Body of pancreas (tissue), 4 donors: ENCODE results near the gene LDLRAD4. TPM values are rescaled to one million over a fixed set of nuclear protein-coding genes. Genes with fewer than 3 reads are reported as not detected.

Source experiments
- ATAC-seq: fragments of 150-250 bp; one replicate; pipeline ENCODE4 v1.9.1; 2016
- DNase-seq, 4 donors: peaks; one replicate each; pipeline ENCODE4 v3.0.0-alpha.2; 2019
- H3K27ac ChIP-seq, 4 donors: fragments of 200-600 bp; sonication (generic); 1 replicate in 3 of 4; 2 replicates in 1 of 4; pipeline versions ENCODE4 v1.5.1 to v1.6.1; 2016 to 2019; ENCODE audit warnings: mild to moderate bottlenecking in 1 of 4, mixed read lengths in 1 of 4, moderate library complexity in 1 of 4
- H3K27me3 ChIP-seq, 2 donors: fragments of 200-600 bp; sonication (generic); one replicate each; pipeline ENCODE4 v1.6.0; 2016; ENCODE audit warnings: mild to moderate bottlenecking in 1 of 2
- H3K36me3 ChIP-seq, 2 donors: fragments of 200-600 bp; sonication (generic); replicated peaks in 1 of 2; 2 replicates each; pipeline ENCODE4 v1.5.1; 2016; ENCODE audit warnings: low read depth in 2 of 2; ENCODE audit not compliant: insufficient read depth in 1 of 2
- H3K4me1 ChIP-seq: fragments of 200-600 bp; sonication (generic); one replicate; pipeline ENCODE4 v1.6.0; 2016
- H3K4me3 ChIP-seq, 2 donors: fragments of 200-600 bp; sonication (generic); 1 replicate in 1 of 2; 2 replicates in 1 of 2; pipeline ENCODE4 v1.5.1; 2016 to 2019
- H3K9me3 ChIP-seq, 3 donors: fragments of 200-600 bp; sonication (generic); 1 replicate in 2 of 3; 2 replicates in 1 of 3; pipeline ENCODE4 v1.5.1; 2016
- POLR2A ChIP-seq, 3 donors: fragments of 450-650 bp; IDR thresholded peaks; one replicate each; pipeline ENCODE4 v1.6.1; 2016; ENCODE audit warnings: antibody characterized with exemption in 3 of 3, mild to moderate bottlenecking in 2 of 3
- WGBS, 2 donors: methylation state at CpG; one replicate each; pipeline ENCODE4 v1.1.5; 2017; 5-methylcytosine and 5-hydroxymethylcytosine counted together
- intact Hi-C: fragments of 100-400 bp; cut with DNase I; formaldehyde crosslinking; loops from one replicate; pipeline ENCODE4 v1.15.1; 2023
- total RNA-seq, 2 donors: library from RNA; depleted of rRNA; stranded (reverse); fragments of >200 nt; gene quantifications; one replicate each; pipeline ENCODE4 v1.1.0, GENCODE V29; 2016
- TF ChIP-seq, protein P1 (sequence below), 7 experiments: fragments of 450-650 bp in 4 of 7; fragments of 200-600 bp in 3 of 7; sonication (generic) in 3 of 7; IDR thresholded peaks; one replicate each; pipeline ENCODE4 v1.5.1; 2016 to 2019; ENCODE audit warnings: antibody characterized with exemption in 7 of 7

Gene LDLRAD4
- total RNA-seq, 2 donors from 2014 or later: 8.6 to 35.9 TPM

DNA sequence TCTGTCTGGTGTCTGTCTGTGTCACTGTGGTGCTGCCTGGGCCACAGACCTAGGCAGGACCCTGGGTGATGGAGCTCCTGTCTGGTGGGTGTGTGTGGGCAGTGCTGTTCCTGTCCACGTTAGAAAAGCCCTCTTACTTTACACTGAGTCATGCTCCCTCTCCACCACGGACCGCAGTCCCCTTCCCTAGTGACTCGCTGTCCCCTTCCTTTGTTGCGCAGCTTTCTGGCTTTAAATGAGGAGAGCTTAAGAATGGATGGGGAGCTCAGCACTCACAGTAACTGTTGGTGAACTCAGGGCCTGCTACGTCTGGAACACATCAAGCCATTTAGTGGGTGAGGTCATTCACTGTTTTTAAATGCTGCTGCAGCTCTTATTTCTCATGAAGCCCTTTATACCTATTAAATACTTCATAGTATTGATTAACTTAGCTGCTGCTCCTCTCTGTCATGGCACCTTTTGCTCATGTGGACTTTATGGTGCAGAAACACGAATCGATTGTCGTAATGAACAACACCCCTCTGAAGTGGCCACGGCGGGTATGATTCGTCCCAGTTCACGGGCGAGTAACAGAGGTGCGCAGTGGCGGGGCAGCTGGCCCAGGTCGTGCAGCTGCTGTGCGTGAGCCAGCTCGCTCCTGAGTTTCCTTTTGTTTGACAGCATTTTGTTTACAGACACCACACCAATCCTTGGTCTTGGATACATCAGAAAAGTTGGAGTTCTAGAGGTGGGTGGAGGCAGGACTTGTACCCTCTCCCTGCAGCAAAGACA lies 100.4 kb downstream of the LDLRAD4 start:
- TF ChIP-seq, protein P1, sequence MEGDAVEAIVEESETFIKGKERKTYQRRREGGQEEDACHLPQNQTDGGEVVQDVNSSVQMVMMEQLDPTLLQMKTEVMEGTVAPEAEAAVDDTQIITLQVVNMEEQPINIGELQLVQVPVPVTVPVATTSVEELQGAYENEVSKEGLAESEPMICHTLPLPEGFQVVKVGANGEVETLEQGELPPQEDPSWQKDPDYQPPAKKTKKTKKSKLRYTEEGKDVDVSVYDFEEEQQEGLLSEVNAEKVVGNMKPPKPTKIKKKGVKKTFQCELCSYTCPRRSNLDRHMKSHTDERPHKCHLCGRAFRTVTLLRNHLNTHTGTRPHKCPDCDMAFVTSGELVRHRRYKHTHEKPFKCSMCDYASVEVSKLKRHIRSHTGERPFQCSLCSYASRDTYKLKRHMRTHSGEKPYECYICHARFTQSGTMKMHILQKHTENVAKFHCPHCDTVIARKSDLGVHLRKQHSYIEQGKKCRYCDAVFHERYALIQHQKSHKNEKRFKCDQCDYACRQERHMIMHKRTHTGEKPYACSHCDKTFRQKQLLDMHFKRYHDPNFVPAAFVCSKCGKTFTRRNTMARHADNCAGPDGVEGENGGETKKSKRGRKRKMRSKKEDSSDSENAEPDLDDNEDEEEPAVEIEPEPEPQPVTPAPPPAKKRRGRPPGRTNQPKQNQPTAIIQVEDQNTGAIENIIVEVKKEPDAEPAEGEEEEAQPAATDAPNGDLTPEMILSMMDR (IDR thresholded peaks at IDR 0.05): no peak
- TF ChIP-seq POLR2A (IDR thresholded peaks at IDR 0.05): no peak
- DNase-seq (no peak), ATAC-seq (no peak)
- H3K27me3 ChIP-seq: no peaks in the 10 kb centered on the region
- 80 to 82% methylated on average over 19 of the region's 19 CpGs for WGBS, 2 donors
- no peak overlapping the region for H3K4me3 ChIP-seq
- no peaks in the 10 kb centered on the region for H3K36me3 ChIP-seq
- intact Hi-C loops: no loop called here
- H3K27ac ChIP-seq: no peak overlapping the region
- no peaks in the 10 kb centered on the region for H3K4me1 ChIP-seq
- H3K9me3 ChIP-seq: peaks cover 0 to 9% (median 0%) of the 10 kb centered on the region in 3 donors

- TF ChIP-seq, protein P1 (IDR thresholded peaks at IDR 0.05): no peak
- no peak for TF ChIP-seq POLR2A (IDR thresholded peaks at IDR 0.05)
- H3K27me3 ChIP-seq: no peaks in the 10 kb centered on the region
Observed at GRCh38 chr18:13319629-13320028, 101.1 kb downstream of the LDLRAD4 start.

DNA sequence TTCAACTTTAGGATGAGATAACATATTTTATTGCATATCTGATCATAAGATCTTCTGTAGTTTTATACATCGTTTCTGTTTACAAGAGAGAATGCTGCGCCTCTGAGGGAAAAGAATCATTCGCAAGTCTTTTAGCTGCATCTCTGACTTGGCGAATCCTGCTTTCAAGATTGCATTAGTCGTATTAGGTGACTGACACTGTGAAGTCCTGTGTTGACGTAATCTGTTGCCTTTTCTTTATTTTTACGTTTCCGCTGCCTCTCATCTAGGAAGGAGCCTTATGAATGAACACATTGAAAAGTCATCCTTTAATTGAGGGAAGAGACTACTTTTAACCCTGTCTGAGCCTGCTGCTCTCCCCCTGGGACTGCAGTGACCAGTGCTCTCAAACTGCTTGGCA lies 101.5 kb downstream of the LDLRAD4 start:
- H3K27me3 ChIP-seq: no peaks in the 10 kb centered on the region
- no peaks in the 10 kb centered on the region for H3K36me3 ChIP-seq
- 78 to 80% methylated on average over 8 of the region's 8 CpGs for WGBS, 2 donors
- intact Hi-C loops: no loop called here
- no peaks in the 10 kb centered on the region for H3K4me1 ChIP-seq
- no peak for DNase-seq
- ATAC-seq: no peak
- no peak overlapping the region for H3K4me3 ChIP-seq
- H3K27ac ChIP-seq: no peak overlapping the region
- H3K9me3 ChIP-seq: peaks cover 0 to 9% (median 0%) of the 10 kb centered on the region in 3 donors
- no peak for TF ChIP-seq POLR2A (IDR thresholded peaks at IDR 0.05)
- TF ChIP-seq, protein P1 (IDR thresholded peaks at IDR 0.05): no peak

More at GRCh38 chr18:13319629-13320028, 101.1 kb downstream of the LDLRAD4 start:
- H3K4me1 ChIP-seq: no peaks in the 10 kb centered on the region
- intact Hi-C loops: no loop called here
- DNase-seq (no peak), ATAC-seq (no peak)
- H3K4me3 ChIP-seq: no peak overlapping the region
- H3K36me3 ChIP-seq: no peaks in the 10 kb centered on the region
- WGBS, 2 donors: 58 to 69% methylated on average over 4 of the region's 4 CpGs
- H3K27ac ChIP-seq: no peak overlapping the region
- peaks cover 0 to 9% (median 0%) of the 10 kb centered on the region in 3 donors for H3K9me3 ChIP-seq

- TF ChIP-seq, protein P1 (IDR thresholded peaks at IDR 0.05): no peak
- TF ChIP-seq POLR2A (IDR thresholded peaks at IDR 0.05): no peak
- no peak overlapping the region for H3K27ac ChIP-seq
- ATAC-seq: no peak
Observed at GRCh38 chr18:13320891-13321425, 102.4 kb downstream of the LDLRAD4 start.

More at GRCh38 chr18:13320891-13321425, 102.4 kb downstream of the LDLRAD4 start:
- Histone ChIP-seq H3K4me1 (no peaks in the 10 kb centered on the region), H3K4me3 (no peak overlapping the region), H3K9me3 (peaks cover 0 to 6% (median 0%) of the 10 kb centered on the region in 3 donors), H3K36me3 (no peaks in the 10 kb centered on the region), H3K27me3 (no peaks in the 10 kb centered on the region)
- intact Hi-C loops: no loop called here
- 86 to 88% methylated on average over 17 of the region's 17 CpGs for WGBS, 2 donors
- no peak for DNase-seq
